SK-N-SH treated with all-trans-retinoic acid at 6 μM for 48 hours (cell line): ENCODE results near the gene MVB12B.

ENCODE experiments used
- ATAC-seq: fragments of 200-7000 bp; cut with Tn5 transposase; 3 replicates; pipeline ENCODE4 v1.9.1; 2020; ENCODE audit warnings: mild to moderate bottlenecking, moderate library complexity
- BACH2 ChIP-seq: fragments of 250-450 bp; sonication (Bioruptor Pico); IDR thresholded peaks from 2 replicates; pipeline ENCODE4 v1.9.0; 2021; ENCODE audit warnings: mild to moderate bottlenecking, borderline replicate concordance
- CSDC2 ChIP-seq: fragments of 250-450 bp; sonication (Bioruptor Pico); IDR thresholded peaks from 2 replicates; pipeline ENCODE4 v1.5.0; 2020; ENCODE audit warnings: mild to moderate bottlenecking, moderate library complexity
- CSRNP3 ChIP-seq: fragments of 250-450 bp; sonication (Bioruptor Pico); IDR thresholded peaks from 2 replicates; pipeline ENCODE4 v1.5.1; 2021; ENCODE audit warnings: mild to moderate bottlenecking, moderate library complexity
- ESRRG ChIP-seq: fragments of 250-450 bp; sonication (Bioruptor Pico); IDR thresholded peaks from 2 replicates; pipeline ENCODE4 v1.6.1; 2021; ENCODE audit warnings: mild to moderate bottlenecking
- GLIS3 ChIP-seq: fragments of 250-450 bp; sonication (Bioruptor Pico); IDR thresholded peaks from 2 replicates; pipeline ENCODE4 v1.5.0; 2020; ENCODE audit warnings: mild to moderate bottlenecking, moderate library complexity
- ISL1 ChIP-seq: fragments of 250-450 bp; sonication (Bioruptor Pico); IDR thresholded peaks from 2 replicates; pipeline ENCODE4 v2.1.2; 2022; ENCODE audit warnings: mild to moderate bottlenecking, moderate library complexity
- OSR1 ChIP-seq: fragments of 250-450 bp; sonication (Bioruptor Pico); IDR thresholded peaks from 2 replicates; pipeline ENCODE4 v1.8.0; 2022; ENCODE audit warnings: moderate library complexity, mild to moderate bottlenecking, inconsistent platforms
- PPARA ChIP-seq: fragments of 250-450 bp; sonication (Bioruptor Pico); IDR thresholded peaks from 2 replicates; pipeline ENCODE4 v1.5.0; 2020; ENCODE audit warnings: mild to moderate bottlenecking, borderline replicate concordance
- RARB ChIP-seq: fragments of 250-450 bp; sonication (Bioruptor Pico); IDR thresholded peaks from 2 replicates; pipeline ENCODE4 v1.8.0; 2021; ENCODE audit warnings: mild to moderate bottlenecking, moderate library complexity
- SNAI2 ChIP-seq: fragments of 250-450 bp; sonication (Bioruptor Pico); IDR thresholded peaks from 2 replicates; pipeline ENCODE4 v1.5.0; 2020; ENCODE audit warnings: mild to moderate bottlenecking, moderate library complexity
- TCF4 ChIP-seq: fragments of 250-450 bp; sonication (Bioruptor Pico); IDR thresholded peaks from 2 replicates; pipeline ENCODE4 v1.8.0; 2021; ENCODE audit warnings: mild to moderate bottlenecking, moderate library complexity, borderline replicate concordance
- TOX ChIP-seq: fragments of 250-450 bp; sonication (Bioruptor Pico); IDR thresholded peaks from 2 replicates; pipeline ENCODE4 v1.8.0; 2021; ENCODE audit warnings: mild to moderate bottlenecking, moderate library complexity, borderline replicate concordance
- ZC3H10 ChIP-seq: fragments of 250-450 bp; sonication (Bioruptor Pico); IDR thresholded peaks from 2 replicates; pipeline ENCODE4 v1.5.1; 2021; ENCODE audit warnings: mild to moderate bottlenecking, moderate library complexity
- ZFP3 ChIP-seq: fragments of 250-450 bp; sonication (Bioruptor Pico); IDR thresholded peaks from 2 replicates; pipeline ENCODE4 v1.5.0; 2020; ENCODE audit warnings: mild to moderate bottlenecking, moderate library complexity
- ZNF565 ChIP-seq: fragments of 450-650 bp; formaldehyde crosslinking; conservative IDR thresholded peaks from 2 replicates; pipeline ENCODE4 v1.5.0; 2020; ENCODE audit warnings: low read depth, mild to moderate bottlenecking, moderate library complexity
- ZNF70 ChIP-seq: fragments of 450-650 bp; formaldehyde crosslinking; IDR thresholded peaks from 2 replicates; pipeline ENCODE4 v1.5.0; 2020; ENCODE audit warnings: mild to moderate bottlenecking, moderate library complexity
- ZNF8 ChIP-seq: fragments of 450-650 bp; formaldehyde crosslinking; IDR thresholded peaks from 2 replicates; pipeline ENCODE4 v1.5.0; 2020; ENCODE audit warnings: mild to moderate bottlenecking, moderate library complexity
- TF ChIP-seq, protein P1 (sequence below): fragments of 250-450 bp; sonication (Bioruptor Pico); IDR thresholded peaks from 2 replicates; pipeline ENCODE4 v1.5.0; 2020; ENCODE audit warnings: mild to moderate bottlenecking, moderate library complexity
- TF ChIP-seq, protein P2 (sequence below): fragments of 250-450 bp; sonication (Bioruptor Pico); IDR thresholded peaks from 2 replicates; pipeline ENCODE4 v1.8.0; 2021; ENCODE audit warnings: low read depth, mild to moderate bottlenecking, moderate library complexity, borderline replicate concordance
- TF ChIP-seq, protein P3 (sequence below): fragments of 250-450 bp; sonication (Bioruptor Pico); IDR thresholded peaks from 2 replicates; pipeline ENCODE4 v1.8.0; 2020; ENCODE audit warnings: mild to moderate bottlenecking, moderate library complexity, borderline replicate concordance

Gene MVB12B

GRCh38 chr9:126490871-126491567, 164.4 kb downstream of the MVB12B start:
- peak; percentile 83 for ATAC-seq
- TF ChIP-seq ZC3H10 (CRISPR knock-in tag) (no peak), CSDC2 (CRISPR knock-in tag) (no peak), SNAI2 (CRISPR knock-in tag) (no peak), ZNF70 (CRISPR knock-in tag) (no peak), TCF4 (no peak), OSR1 (no peak), RARB (CRISPR knock-in tag) (no peak), ESRRG (CRISPR knock-in tag) (no peak), ZNF565 (CRISPR knock-in tag) (no peak), CSRNP3 (CRISPR knock-in tag) (no peak), GLIS3 (CRISPR knock-in tag) (no peak), ZFP3 (CRISPR knock-in tag) (no peak), PPARA (no peak)
- TF ChIP-seq, protein P1, sequence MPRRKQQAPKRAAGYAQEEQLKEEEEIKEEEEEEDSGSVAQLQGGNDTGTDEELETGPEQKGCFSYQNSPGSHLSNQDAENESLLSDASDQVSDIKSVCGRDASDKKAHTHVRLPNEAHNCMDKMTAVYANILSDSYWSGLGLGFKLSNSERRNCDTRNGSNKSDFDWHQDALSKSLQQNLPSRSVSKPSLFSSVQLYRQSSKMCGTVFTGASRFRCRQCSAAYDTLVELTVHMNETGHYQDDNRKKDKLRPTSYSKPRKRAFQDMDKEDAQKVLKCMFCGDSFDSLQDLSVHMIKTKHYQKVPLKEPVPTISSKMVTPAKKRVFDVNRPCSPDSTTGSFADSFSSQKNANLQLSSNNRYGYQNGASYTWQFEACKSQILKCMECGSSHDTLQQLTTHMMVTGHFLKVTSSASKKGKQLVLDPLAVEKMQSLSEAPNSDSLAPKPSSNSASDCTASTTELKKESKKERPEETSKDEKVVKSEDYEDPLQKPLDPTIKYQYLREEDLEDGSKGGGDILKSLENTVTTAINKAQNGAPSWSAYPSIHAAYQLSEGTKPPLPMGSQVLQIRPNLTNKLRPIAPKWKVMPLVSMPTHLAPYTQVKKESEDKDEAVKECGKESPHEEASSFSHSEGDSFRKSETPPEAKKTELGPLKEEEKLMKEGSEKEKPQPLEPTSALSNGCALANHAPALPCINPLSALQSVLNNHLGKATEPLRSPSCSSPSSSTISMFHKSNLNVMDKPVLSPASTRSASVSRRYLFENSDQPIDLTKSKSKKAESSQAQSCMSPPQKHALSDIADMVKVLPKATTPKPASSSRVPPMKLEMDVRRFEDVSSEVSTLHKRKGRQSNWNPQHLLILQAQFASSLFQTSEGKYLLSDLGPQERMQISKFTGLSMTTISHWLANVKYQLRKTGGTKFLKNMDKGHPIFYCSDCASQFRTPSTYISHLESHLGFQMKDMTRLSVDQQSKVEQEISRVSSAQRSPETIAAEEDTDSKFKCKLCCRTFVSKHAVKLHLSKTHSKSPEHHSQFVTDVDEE (CRISPR knock-in tag): no peak
- TF ChIP-seq, protein P2, sequence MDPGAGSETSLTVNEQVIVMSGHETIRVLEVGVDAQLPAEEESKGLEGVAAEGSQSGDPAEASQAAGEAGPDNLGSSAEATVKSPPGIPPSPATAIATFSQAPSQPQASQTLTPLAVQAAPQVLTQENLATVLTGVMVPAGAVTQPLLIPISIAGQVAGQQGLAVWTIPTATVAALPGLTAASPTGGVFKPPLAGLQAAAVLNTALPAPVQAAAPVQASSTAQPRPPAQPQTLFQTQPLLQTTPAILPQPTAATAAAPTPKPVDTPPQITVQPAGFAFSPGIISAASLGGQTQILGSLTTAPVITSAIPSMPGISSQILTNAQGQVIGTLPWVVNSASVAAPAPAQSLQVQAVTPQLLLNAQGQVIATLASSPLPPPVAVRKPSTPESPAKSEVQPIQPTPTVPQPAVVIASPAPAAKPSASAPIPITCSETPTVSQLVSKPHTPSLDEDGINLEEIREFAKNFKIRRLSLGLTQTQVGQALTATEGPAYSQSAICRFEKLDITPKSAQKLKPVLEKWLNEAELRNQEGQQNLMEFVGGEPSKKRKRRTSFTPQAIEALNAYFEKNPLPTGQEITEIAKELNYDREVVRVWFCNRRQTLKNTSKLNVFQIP (CRISPR knock-in tag): no peak
- TF ChIP-seq, all 23 proteins: peak for 0

DNA sequence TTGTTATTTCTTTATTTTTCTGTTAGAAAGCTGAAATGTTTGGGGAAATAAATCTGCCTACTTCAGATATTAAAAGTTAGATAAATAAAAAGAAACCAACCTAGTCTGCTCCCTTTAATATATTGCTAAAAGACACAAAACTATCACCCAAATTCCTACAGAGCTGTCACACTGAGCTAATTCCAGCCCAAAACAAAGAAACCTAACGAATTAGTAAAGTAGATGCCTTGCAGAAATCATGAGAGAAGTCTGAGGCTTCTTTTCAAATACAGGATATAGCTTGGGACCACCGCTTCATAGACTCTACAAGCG, 164.9 kb downstream of the MVB12B start:
- no peak for TF ChIP-seq ZFP3 (CRISPR knock-in tag)
- TF ChIP-seq ISL1 (CRISPR knock-in tag): no peak
- ATAC-seq: no peak

DNA sequence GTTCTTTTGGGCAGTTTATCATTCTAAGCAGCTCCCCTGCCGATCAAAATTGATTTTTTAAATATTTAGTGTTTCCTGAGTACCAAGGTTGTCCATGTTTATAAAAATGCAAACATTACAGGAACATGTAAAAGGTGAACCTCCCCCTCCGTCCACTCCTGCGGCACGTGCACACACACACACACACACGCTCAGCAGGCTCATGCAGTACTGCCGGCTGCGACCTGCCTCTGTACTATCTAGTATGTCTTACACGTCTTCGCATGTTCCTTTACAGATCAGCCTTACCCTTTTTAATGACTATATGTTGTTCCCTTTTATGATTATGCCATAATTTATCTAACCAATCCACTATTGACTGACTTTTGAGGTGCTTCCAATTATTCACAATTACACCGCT, 165.3 kb downstream of the MVB12B start:
- TF ChIP-seq BACH2 (CRISPR knock-in tag): no peak
- TF ChIP-seq, protein P1 (CRISPR knock-in tag): no peak
- ATAC-seq: no peak

DNA sequence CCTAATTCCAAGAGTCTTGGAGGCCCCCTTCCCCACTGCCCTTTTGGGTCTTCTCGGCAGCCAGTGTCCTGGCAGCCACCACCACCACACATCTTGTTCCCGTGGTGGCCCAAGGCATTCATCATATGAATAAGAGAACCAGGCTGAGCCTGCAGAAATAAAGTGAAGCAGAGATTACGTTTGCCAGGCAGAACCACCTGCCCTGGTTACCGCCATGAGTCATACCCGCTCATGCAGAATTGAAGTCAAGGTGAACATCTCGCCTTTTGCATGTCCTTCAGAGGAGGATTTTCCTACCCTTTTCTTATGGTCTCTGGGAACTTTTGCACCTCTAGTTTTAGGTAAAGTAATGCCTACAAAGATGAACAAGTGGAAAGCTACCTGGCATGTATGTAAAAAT, 167.6 kb downstream of the MVB12B start:
- ATAC-seq: no peak
- no peak for TF ChIP-seq ESRRG (CRISPR knock-in tag)
- no peak for TF ChIP-seq ZNF565 (CRISPR knock-in tag)
- TF ChIP-seq TOX (CRISPR knock-in tag): no peak
- no peak for TF ChIP-seq ZNF8 (CRISPR knock-in tag)
- TF ChIP-seq BACH2 (CRISPR knock-in tag): no peak
- TF ChIP-seq ZC3H10 (CRISPR knock-in tag): no peak
- TF ChIP-seq, protein P3, sequence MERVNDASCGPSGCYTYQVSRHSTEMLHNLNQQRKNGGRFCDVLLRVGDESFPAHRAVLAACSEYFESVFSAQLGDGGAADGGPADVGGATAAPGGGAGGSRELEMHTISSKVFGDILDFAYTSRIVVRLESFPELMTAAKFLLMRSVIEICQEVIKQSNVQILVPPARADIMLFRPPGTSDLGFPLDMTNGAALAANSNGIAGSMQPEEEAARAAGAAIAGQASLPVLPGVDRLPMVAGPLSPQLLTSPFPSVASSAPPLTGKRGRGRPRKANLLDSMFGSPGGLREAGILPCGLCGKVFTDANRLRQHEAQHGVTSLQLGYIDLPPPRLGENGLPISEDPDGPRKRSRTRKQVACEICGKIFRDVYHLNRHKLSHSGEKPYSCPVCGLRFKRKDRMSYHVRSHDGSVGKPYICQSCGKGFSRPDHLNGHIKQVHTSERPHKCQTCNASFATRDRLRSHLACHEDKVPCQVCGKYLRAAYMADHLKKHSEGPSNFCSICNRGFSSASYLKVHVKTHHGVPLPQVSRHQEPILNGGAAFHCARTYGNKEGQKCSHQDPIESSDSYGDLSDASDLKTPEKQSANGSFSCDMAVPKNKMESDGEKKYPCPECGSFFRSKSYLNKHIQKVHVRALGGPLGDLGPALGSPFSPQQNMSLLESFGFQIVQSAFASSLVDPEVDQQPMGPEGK (CRISPR knock-in tag): no peak
- no peak for TF ChIP-seq SNAI2 (CRISPR knock-in tag)
- TF ChIP-seq ZNF70 (CRISPR knock-in tag): no peak
- no peak for TF ChIP-seq ZFP3 (CRISPR knock-in tag)
